Measurements from ENCODE around the gene MED13L. TPM values are rescaled to one million over a fixed set of nuclear protein-coding genes. Genes with fewer than 3 reads are reported as not detected.

The MED13L gene
- total and polyA plus RNA-seq, 2 donors (not counting 1 experiment from before 2014, with no cell fraction given) = 20.3 to 207 TPM

DNA sequence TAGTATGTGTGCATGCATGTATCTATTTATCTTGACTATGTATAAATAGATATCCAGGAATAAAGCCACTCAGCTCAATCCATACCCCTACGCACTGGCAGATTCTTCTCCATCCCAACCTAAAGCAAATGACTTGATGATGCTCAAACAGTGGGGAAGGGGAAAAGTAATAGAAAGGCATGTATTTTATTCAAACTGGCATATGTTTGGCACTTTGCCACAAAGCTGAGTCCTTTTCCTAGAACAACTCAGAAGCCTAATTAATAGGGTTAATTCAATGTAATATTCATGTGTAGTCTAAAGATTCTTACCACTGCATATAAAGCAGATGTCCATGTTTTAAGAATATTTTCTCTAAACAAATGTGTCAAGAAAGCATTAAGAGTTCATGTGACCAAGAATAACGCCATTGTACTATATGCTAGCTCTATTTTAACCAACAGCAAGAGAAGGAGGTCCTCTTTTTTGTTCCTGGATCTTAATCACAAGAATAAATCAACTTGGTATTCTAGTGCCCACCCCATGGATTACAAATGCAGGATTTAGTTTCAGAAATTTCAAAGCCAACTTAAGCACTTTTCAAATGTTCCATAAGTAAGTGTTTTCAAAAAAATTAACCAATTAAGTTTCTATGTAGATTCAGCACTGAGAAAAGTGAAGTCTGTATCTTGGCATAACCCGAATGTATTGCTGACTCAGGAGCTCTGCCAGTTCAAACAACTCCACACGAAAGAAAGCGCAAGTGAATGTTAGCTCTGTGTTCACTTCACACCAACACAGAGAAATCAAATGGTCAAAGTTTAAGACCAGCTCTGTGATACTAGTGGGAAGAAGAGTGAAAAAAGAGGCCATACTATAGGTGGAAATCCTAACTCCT, 233.6 kb downstream of the MED13L start:
- peaks cover 87% of the 10 kb centered on the region for H3K79me2 ChIP-seq (ENCODE audit: control insufficient read depth, insufficient read depth, low read length)
- Mint-ChIP-seq H3K4me3 (no peak overlapping the region), H3K9me3 (ENCODE audit: insufficient read depth) (no peaks in the 10 kb centered on the region), H3K27me3 (no peaks in the 10 kb centered on the region), H3K27ac (no peak overlapping the region), H3K4me1 (peaks cover 20% of the 10 kb centered on the region)
- H3K4me3 ChIP-seq (ENCODE audit: control extremely low read depth in 1 of 5, extremely low read depth in 1 of 5, insufficient read depth in 1 of 5, low read depth in 2 of 5, low read length in 4 of 5) = no peak overlapping the region
- POLR2A ChIA-PET = no interaction called here
- ATAC-seq (ENCODE audit: low read depth) (no peak), DNase-seq (no peak)
- CTCF ChIA-PET = interaction anchor here (0.7 kb wide), 1 partner anchor 12 kb away, joined by 3 read pairs; no protein-coding TSS in a partner anchor
- H4K20me1 ChIP-seq (ENCODE audit: control insufficient read depth, insufficient read depth, low read length, poor library complexity, severe bottlenecking) = peaks cover 45% of the 10 kb centered on the region
- no peak for TF ChIP-seq EZH2 (IDR thresholded peaks at IDR 0.05; ENCODE audit: borderline replicate concordance, insufficient read depth, low read depth, low read length, poor library complexity, severe bottlenecking)
- TF ChIP-seq, protein P1, sequence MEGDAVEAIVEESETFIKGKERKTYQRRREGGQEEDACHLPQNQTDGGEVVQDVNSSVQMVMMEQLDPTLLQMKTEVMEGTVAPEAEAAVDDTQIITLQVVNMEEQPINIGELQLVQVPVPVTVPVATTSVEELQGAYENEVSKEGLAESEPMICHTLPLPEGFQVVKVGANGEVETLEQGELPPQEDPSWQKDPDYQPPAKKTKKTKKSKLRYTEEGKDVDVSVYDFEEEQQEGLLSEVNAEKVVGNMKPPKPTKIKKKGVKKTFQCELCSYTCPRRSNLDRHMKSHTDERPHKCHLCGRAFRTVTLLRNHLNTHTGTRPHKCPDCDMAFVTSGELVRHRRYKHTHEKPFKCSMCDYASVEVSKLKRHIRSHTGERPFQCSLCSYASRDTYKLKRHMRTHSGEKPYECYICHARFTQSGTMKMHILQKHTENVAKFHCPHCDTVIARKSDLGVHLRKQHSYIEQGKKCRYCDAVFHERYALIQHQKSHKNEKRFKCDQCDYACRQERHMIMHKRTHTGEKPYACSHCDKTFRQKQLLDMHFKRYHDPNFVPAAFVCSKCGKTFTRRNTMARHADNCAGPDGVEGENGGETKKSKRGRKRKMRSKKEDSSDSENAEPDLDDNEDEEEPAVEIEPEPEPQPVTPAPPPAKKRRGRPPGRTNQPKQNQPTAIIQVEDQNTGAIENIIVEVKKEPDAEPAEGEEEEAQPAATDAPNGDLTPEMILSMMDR (IDR thresholded peaks at IDR 0.05) = no peak
- no peaks in the 10 kb centered on the region for H3K9me3 ChIP-seq (ENCODE audit: control extremely low read depth in 1 of 3, control insufficient read depth in 2 of 3, insufficient read depth in 1 of 3, low read length in 2 of 3)
- WGBS (ENCODE audit: insufficient coverage) = 100% methylated on average over 1 of the region's 5 CpGs
- no peak overlapping the region for H3K27ac ChIP-seq (ENCODE audit: low read length in 2 of 2)
- peaks cover 0 to 8% of the 10 kb centered on the region in 2 experiments for H3K36me3 ChIP-seq (replicated peaks in 1 of 2; ENCODE audit: control extremely low read depth in 1 of 2, control insufficient read depth in 1 of 2, extremely low read depth in 1 of 2, insufficient read depth in 2 of 2, low read length in 1 of 2)
- intact Hi-C loops (cut with micrococcal nuclease) = no loop called here
- no peak overlapping the region for H3K4me2 ChIP-seq (replicated peaks; ENCODE audit: low read depth, low read length, poor library complexity, severe bottlenecking)
- no peak overlapping the region for H3K9ac ChIP-seq (ENCODE audit: low read length)
- no peak overlapping the region for H2AFZ ChIP-seq (ENCODE audit: insufficient read depth, low read depth, low read length, poor library complexity, severe bottlenecking)
- no peaks in the 10 kb centered on the region for H3K4me1 ChIP-seq (ENCODE audit: control insufficient read depth in 2 of 2, insufficient read depth in 2 of 2, low read length in 2 of 2)
- H3K27me3 ChIP-seq (replicated peaks in 1 of 4; ENCODE audit: control extremely low read depth in 1 of 4, control insufficient read depth in 3 of 4, insufficient read depth in 4 of 4, low read length in 3 of 4) = no peaks in the 10 kb centered on the region

DNA sequence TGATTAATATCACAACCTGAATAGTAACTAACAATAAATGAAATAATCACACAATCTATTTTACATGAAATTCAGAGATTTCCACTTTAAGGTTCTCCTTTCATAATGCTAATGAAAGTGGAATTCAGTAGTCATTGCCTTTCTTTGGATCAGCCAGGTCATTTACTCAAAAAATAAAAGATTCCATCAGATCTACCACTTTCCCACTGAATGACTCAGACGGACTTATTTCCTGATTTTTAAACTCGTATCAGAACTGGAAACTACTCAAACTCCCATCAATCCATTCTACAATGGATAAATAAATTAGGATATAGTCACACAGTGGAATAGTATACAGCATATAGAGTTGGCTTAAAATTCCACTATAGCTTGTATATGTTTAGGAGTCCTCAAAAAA, 237.1 kb downstream of the MED13L start:
- H3K4me1 Mint-ChIP-seq = peaks cover 10% of the 10 kb centered on the region
- H3K79me2 ChIP-seq (ENCODE audit: control insufficient read depth, insufficient read depth, low read length) = peaks cover 88% of the 10 kb centered on the region

More for the DNA sequence above, 237.1 kb downstream of the MED13L start:
- no peaks in the 10 kb centered on the region for H3K4me1 ChIP-seq (ENCODE audit: control insufficient read depth in 2 of 2, insufficient read depth in 2 of 2, low read length in 2 of 2)
- H3K4me3 ChIP-seq (ENCODE audit: control extremely low read depth in 1 of 5, extremely low read depth in 1 of 5, insufficient read depth in 1 of 5, low read depth in 2 of 5, low read length in 4 of 5) = no peak overlapping the region
- intact Hi-C loops (cut with micrococcal nuclease) = no loop called here
- peaks cover 69% of the 10 kb centered on the region for H4K20me1 ChIP-seq (ENCODE audit: control insufficient read depth, insufficient read depth, low read length, poor library complexity, severe bottlenecking)
- no peak overlapping the region for H2AFZ ChIP-seq (ENCODE audit: insufficient read depth, low read depth, low read length, poor library complexity, severe bottlenecking)
- ChIA-PET CTCF (interaction anchor here (0.9 to 1.2 kb wide), 2 partner anchors 13 to 570 kb away, joined by 3 read pairs; no protein-coding TSS in a partner anchor), POLR2A (no interaction called here)
- no peak for TF ChIP-seq EZH2 (IDR thresholded peaks at IDR 0.05; ENCODE audit: borderline replicate concordance, insufficient read depth, low read depth, low read length, poor library complexity, severe bottlenecking)
- TF ChIP-seq, protein P1 (IDR thresholded peaks at IDR 0.05) = no peak
- WGBS (ENCODE audit: insufficient coverage) = no CpG with 5 or more reads among the region's 2 CpGs
- H3K4me2 ChIP-seq (replicated peaks; ENCODE audit: low read depth, low read length, poor library complexity, severe bottlenecking) = no peak overlapping the region
- H3K36me3 ChIP-seq (replicated peaks in 1 of 2; ENCODE audit: control extremely low read depth in 1 of 2, control insufficient read depth in 1 of 2, extremely low read depth in 1 of 2, insufficient read depth in 2 of 2, low read length in 1 of 2) = peaks cover 0 to 8% of the 10 kb centered on the region in 2 experiments
- H3K27me3 Mint-ChIP-seq = no peaks in the 10 kb centered on the region
- no peaks in the 10 kb centered on the region for H3K9me3 Mint-ChIP-seq (ENCODE audit: insufficient read depth)
- no peak overlapping the region for H3K9ac ChIP-seq (ENCODE audit: low read length)
- no peak overlapping the region for H3K27ac ChIP-seq (ENCODE audit: low read length in 2 of 2)
- H3K27me3 ChIP-seq (replicated peaks in 1 of 4; ENCODE audit: control extremely low read depth in 1 of 4, control insufficient read depth in 3 of 4, insufficient read depth in 4 of 4, low read length in 3 of 4) = no peaks in the 10 kb centered on the region
- H3K27ac Mint-ChIP-seq = no peak overlapping the region
- DNase-seq = no peak
- no peaks in the 10 kb centered on the region for H3K9me3 ChIP-seq (ENCODE audit: control extremely low read depth in 1 of 3, control insufficient read depth in 2 of 3, insufficient read depth in 1 of 3, low read length in 2 of 3)
- no peak for ATAC-seq (ENCODE audit: low read depth)
- H3K4me3 Mint-ChIP-seq = no peak overlapping the region

Measured in B cell (primary cell).